ENCODE measurements around the gene STH. TPM values are rescaled to one million over a fixed set of nuclear protein-coding genes. Genes with fewer than 3 reads are reported as not detected.

STH gene
- total and polyA plus RNA-seq, 3 donors from 2014 or later: 1.3 TPM; not detected in 2

DNA sequence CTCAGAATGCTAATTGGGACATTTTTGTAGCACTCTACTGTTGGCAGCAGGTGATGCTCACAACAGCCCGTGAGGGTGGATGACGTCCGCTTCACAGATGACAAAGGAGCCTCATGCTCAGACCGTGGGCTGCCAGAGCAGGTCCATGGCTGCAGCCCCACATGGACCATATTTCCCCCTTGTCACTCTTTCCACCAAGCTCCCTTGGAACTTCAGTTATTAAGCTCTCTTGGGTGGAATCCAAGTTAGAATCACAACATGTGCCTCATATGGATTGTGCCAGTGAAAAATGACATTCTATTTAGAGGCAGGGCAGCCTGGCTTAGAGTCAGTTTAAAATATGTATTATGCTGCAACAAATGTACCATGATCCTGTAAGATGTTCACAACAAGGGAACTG lies 33.2 kb upstream of the STH start:
- intact Hi-C loops (cut with DNase I; ENCODE audit: low total_unique reads): no loop called here
- Histone ChIP-seq H3K27me3 (no peaks in the 10 kb centered on the region), H3K27ac (no peak overlapping the region), H3K4me1 (no peaks in the 10 kb centered on the region), H3K9me3 (no peaks in the 10 kb centered on the region), H3K36me3 (ENCODE audit: low read depth, missing control alignments) (no peaks in the 10 kb centered on the region), H3K4me3 (no peak overlapping the region)
- TF ChIP-seq POLR2A (IDR thresholded peaks at IDR 0.05): no peak
- TF ChIP-seq, protein P1, sequence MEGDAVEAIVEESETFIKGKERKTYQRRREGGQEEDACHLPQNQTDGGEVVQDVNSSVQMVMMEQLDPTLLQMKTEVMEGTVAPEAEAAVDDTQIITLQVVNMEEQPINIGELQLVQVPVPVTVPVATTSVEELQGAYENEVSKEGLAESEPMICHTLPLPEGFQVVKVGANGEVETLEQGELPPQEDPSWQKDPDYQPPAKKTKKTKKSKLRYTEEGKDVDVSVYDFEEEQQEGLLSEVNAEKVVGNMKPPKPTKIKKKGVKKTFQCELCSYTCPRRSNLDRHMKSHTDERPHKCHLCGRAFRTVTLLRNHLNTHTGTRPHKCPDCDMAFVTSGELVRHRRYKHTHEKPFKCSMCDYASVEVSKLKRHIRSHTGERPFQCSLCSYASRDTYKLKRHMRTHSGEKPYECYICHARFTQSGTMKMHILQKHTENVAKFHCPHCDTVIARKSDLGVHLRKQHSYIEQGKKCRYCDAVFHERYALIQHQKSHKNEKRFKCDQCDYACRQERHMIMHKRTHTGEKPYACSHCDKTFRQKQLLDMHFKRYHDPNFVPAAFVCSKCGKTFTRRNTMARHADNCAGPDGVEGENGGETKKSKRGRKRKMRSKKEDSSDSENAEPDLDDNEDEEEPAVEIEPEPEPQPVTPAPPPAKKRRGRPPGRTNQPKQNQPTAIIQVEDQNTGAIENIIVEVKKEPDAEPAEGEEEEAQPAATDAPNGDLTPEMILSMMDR (IDR thresholded peaks at IDR 0.05): no peak
- no peak for DNase-seq
- 83 to 86% methylated on average over 4 of the region's 4 CpGs for WGBS, 2 donors

DNA sequence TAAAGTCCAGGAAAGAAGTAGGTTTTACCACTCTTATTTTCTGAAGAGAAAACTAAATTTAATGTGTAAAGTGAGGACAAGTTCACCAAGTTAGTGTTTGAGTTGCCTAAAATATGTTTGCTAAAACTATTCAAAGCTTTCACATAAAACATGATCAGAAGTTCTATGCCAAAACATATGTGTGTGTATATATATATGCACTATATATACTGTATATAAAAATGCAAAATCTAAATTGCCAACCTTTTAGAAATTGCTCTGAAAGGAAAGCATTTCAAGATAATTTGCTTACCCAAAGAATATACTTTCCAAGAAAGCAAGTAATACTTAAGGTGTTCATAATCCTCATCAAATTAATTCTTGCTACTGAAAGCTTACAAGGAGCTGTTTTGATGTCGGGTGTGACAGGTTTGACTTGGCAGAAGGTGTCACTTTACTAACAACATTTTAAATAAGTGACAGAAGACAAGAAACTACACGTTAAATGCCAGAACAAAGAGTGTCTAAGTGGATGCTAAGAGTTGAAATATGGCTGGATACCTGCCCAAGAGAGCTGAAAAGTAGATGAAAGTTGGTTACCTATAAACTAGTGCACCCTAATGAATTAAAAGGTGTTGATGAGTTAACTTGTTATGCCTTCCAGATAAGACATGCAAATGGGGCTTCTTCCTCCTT lies 32.3 kb upstream of the STH start:
- Histone ChIP-seq H3K9me3 (no peaks in the 10 kb centered on the region), H3K27me3 (no peaks in the 10 kb centered on the region), H3K36me3 (ENCODE audit: low read depth, missing control alignments) (no peaks in the 10 kb centered on the region), H3K27ac (no peak overlapping the region), H3K4me1 (no peaks in the 10 kb centered on the region), H3K4me3 (no peak overlapping the region)
- intact Hi-C loops (cut with DNase I; ENCODE audit: low total_unique reads): no loop called here
- no peak for DNase-seq
- 74 to 78% methylated on average over 2 of the region's 2 CpGs for WGBS, 2 donors
- TF ChIP-seq, protein P1 (IDR thresholded peaks at IDR 0.05): no peak
- TF ChIP-seq POLR2A (IDR thresholded peaks at IDR 0.05): no peak

DNA sequence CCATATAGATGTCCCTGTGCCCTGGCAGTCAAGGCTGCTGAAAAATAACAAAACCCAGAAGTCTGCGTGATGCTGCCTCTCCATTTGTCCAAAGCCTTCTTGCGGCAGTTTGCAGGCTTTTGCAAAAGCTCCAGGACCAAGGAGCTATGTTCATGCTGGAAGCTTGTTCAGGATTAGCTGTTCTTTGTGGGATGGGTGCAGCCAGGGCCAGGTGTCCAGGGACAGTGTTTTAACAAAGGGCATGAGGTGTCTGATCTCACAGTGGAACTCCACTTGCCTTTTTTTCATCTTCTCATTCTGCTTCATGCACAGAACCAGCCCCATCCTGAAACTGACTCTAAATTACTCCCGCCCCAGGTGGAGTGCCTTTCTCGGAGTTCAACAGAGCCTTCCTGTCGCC lies 31.7 kb upstream of the STH start:
- WGBS, 2 donors: 76 to 93% methylated on average over 5 of the region's 5 CpGs
- no peak overlapping the region for H3K4me3 ChIP-seq
- no peak overlapping the region for H3K27ac ChIP-seq
- no peaks in the 10 kb centered on the region for H3K27me3 ChIP-seq
- intact Hi-C loops (cut with DNase I; ENCODE audit: low total_unique reads): no loop called here
- TF ChIP-seq, protein P1 (IDR thresholded peaks at IDR 0.05): no peak
- TF ChIP-seq POLR2A (IDR thresholded peaks at IDR 0.05): no peak
- no peak for DNase-seq
- no peaks in the 10 kb centered on the region for H3K9me3 ChIP-seq
- no peaks in the 10 kb centered on the region for H3K36me3 ChIP-seq (ENCODE audit: low read depth, missing control alignments)
- no peaks in the 10 kb centered on the region for H3K4me1 ChIP-seq

DNA sequence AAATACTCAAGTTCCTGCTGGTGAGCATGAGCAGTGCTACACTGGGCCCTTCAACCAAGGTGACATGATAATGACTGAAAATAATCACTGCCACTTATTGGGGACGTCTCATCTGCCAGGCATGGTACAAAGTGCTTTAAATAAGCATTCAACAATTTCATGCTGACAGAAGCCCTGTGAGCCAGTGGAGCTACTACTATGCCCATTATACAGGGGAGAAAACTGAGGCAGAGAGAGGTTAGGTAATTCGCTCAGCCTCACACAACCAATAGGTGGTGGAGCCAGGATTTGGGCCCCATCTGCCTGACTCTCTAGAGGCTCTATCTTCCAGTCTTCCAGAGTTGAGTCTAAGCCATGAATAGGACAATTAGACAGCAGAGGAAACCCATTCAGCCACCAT lies 30.3 kb upstream of the STH start:
- H3K36me3 ChIP-seq (ENCODE audit: low read depth, missing control alignments): no peaks in the 10 kb centered on the region
- TF ChIP-seq, protein P1 (IDR thresholded peaks at IDR 0.05): no peak
- TF ChIP-seq POLR2A (IDR thresholded peaks at IDR 0.05): no peak
- H3K4me1 ChIP-seq: no peaks in the 10 kb centered on the region
- no peaks in the 10 kb centered on the region for H3K9me3 ChIP-seq
- intact Hi-C loops (cut with DNase I; ENCODE audit: low total_unique reads): no loop called here
- no peaks in the 10 kb centered on the region for H3K27me3 ChIP-seq
- no peak overlapping the region for H3K27ac ChIP-seq
- H3K4me3 ChIP-seq: no peak overlapping the region
- 81 to 84% methylated on average over 2 of the region's 2 CpGs for WGBS, 2 donors
- no peak for DNase-seq

DNA sequence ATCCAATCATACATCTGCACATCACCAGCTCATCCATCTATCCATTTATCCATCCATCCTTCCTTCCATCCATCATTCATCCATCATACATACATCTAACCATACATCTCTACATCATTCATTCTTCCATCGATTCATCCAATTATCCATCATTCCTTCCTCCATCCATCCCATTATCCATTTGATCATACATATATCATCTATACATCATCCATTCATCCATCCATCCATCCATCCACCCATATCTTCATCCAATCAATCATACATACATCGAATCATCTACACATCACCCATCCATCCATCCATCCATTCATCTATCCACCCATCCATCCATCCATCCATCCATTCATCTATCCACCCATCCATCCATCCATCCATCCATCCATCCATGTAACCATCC lies 29.3 kb upstream of the STH start:
- TF ChIP-seq, protein P1 (IDR thresholded peaks at IDR 0.05): no peak
- TF ChIP-seq POLR2A (IDR thresholded peaks at IDR 0.05): no peak
- Histone ChIP-seq H3K36me3 (ENCODE audit: low read depth, missing control alignments) (no peaks in the 10 kb centered on the region), H3K4me3 (no peak overlapping the region), H3K27ac (no peak overlapping the region), H3K4me1 (no peaks in the 10 kb centered on the region), H3K27me3 (no peaks in the 10 kb centered on the region), H3K9me3 (no peaks in the 10 kb centered on the region)
- no peak for DNase-seq
- intact Hi-C loops (cut with DNase I; ENCODE audit: low total_unique reads): no loop called here
- 92 to 94% methylated on average over 2 of the region's 2 CpGs for WGBS, 2 donors

All from testis (tissue), 3 donors.